H1 (cell line): Measurements from ENCODE around the gene MAP7D2. TPM values are rescaled to one million over a fixed set of nuclear protein-coding genes. Genes with fewer than 3 reads are reported as not detected.

Source experiments
- CHD1 ChIP-seq: IDR thresholded peaks from 2 replicates; pipeline ENCODE4 v1.6.1; 2012; ENCODE audit warnings: low read depth, low read length, improper control_type of control experiment
- NRF1 ChIP-seq: IDR thresholded peaks from 2 replicates; pipeline ENCODE4 v1.6.1; 2011; ENCODE audit warnings: mild to moderate bottlenecking, low read depth, low read length, improper control_type of control experiment
- RFX5 ChIP-seq: IDR thresholded peaks from 2 replicates; pipeline ENCODE4 v1.6.1; 2011; ENCODE audit warnings: low read depth, low read length, improper control_type of control experiment, borderline replicate concordance
- SP2 ChIP-seq: IDR thresholded peaks from 2 replicates; pipeline ENCODE4 v1.6.1; 2012; ENCODE audit warnings: mild to moderate bottlenecking, low read length, inconsistent platforms
- TAF1 ChIP-seq: IDR thresholded peaks from 2 replicates; pipeline ENCODE4 v1.6.1; 2011; ENCODE audit warnings: mild to moderate bottlenecking, low read depth, low read length
- TCF12 ChIP-seq: IDR thresholded peaks from 2 replicates; pipeline ENCODE4 v1.6.1; 2011; ENCODE audit warnings: low read depth, mild to moderate bottlenecking, low read length
- polyA plus RNA-seq, 7 experiments: library from polyadenylated mRNA; depleted of rRNA in 3 of 7; stranded (reverse) in 5 of 7; unstranded in 2 of 7; fragments of >200 nt in 5 of 7; fragments of 200-250 nt in 2 of 7; gene quantifications; 1 replicate in 5 of 7; 2 replicates in 1 of 7; 4 replicates in 1 of 7; pipeline versions ENCODE4 v1.2.1 to v1.2.3, GENCODE V29; 2011 to 2013; ENCODE audit warnings: missing spikeins in 2 of 7, mixed read lengths in 2 of 7
- total RNA-seq: library from RNA; stranded (reverse); fragmentation: NEBNext Ultra II Directional; extraction: Animal tissue kit (Norgen Biotek cat#: 25700); gene quantifications from 2 replicates; pipeline ENCODE4 v1.2.1, GENCODE V29; 2021
- TF ChIP-seq, protein P1 (sequence below): fragments of 300-600 bp; sonication (generic); IDR thresholded peaks from 2 replicates; pipeline ENCODE4 v1.7.1; 2012; ENCODE audit warnings: low read length, moderate library complexity, mild to moderate bottlenecking, inconsistent platforms; ENCODE audit not compliant: insufficient replicate concordance

MAP7D2 gene
- total and polyA plus RNA-seq, 2 of the 8 experiments (the other 6 are each of a cell fraction or from before 2014, with no cell fraction given): 0.65 to 0.83 TPM

GRCh38 chrX:20061855-20062254, 54.9 kb downstream of the MAP7D2 start (continued):
- TF ChIP-seq, protein P1, sequence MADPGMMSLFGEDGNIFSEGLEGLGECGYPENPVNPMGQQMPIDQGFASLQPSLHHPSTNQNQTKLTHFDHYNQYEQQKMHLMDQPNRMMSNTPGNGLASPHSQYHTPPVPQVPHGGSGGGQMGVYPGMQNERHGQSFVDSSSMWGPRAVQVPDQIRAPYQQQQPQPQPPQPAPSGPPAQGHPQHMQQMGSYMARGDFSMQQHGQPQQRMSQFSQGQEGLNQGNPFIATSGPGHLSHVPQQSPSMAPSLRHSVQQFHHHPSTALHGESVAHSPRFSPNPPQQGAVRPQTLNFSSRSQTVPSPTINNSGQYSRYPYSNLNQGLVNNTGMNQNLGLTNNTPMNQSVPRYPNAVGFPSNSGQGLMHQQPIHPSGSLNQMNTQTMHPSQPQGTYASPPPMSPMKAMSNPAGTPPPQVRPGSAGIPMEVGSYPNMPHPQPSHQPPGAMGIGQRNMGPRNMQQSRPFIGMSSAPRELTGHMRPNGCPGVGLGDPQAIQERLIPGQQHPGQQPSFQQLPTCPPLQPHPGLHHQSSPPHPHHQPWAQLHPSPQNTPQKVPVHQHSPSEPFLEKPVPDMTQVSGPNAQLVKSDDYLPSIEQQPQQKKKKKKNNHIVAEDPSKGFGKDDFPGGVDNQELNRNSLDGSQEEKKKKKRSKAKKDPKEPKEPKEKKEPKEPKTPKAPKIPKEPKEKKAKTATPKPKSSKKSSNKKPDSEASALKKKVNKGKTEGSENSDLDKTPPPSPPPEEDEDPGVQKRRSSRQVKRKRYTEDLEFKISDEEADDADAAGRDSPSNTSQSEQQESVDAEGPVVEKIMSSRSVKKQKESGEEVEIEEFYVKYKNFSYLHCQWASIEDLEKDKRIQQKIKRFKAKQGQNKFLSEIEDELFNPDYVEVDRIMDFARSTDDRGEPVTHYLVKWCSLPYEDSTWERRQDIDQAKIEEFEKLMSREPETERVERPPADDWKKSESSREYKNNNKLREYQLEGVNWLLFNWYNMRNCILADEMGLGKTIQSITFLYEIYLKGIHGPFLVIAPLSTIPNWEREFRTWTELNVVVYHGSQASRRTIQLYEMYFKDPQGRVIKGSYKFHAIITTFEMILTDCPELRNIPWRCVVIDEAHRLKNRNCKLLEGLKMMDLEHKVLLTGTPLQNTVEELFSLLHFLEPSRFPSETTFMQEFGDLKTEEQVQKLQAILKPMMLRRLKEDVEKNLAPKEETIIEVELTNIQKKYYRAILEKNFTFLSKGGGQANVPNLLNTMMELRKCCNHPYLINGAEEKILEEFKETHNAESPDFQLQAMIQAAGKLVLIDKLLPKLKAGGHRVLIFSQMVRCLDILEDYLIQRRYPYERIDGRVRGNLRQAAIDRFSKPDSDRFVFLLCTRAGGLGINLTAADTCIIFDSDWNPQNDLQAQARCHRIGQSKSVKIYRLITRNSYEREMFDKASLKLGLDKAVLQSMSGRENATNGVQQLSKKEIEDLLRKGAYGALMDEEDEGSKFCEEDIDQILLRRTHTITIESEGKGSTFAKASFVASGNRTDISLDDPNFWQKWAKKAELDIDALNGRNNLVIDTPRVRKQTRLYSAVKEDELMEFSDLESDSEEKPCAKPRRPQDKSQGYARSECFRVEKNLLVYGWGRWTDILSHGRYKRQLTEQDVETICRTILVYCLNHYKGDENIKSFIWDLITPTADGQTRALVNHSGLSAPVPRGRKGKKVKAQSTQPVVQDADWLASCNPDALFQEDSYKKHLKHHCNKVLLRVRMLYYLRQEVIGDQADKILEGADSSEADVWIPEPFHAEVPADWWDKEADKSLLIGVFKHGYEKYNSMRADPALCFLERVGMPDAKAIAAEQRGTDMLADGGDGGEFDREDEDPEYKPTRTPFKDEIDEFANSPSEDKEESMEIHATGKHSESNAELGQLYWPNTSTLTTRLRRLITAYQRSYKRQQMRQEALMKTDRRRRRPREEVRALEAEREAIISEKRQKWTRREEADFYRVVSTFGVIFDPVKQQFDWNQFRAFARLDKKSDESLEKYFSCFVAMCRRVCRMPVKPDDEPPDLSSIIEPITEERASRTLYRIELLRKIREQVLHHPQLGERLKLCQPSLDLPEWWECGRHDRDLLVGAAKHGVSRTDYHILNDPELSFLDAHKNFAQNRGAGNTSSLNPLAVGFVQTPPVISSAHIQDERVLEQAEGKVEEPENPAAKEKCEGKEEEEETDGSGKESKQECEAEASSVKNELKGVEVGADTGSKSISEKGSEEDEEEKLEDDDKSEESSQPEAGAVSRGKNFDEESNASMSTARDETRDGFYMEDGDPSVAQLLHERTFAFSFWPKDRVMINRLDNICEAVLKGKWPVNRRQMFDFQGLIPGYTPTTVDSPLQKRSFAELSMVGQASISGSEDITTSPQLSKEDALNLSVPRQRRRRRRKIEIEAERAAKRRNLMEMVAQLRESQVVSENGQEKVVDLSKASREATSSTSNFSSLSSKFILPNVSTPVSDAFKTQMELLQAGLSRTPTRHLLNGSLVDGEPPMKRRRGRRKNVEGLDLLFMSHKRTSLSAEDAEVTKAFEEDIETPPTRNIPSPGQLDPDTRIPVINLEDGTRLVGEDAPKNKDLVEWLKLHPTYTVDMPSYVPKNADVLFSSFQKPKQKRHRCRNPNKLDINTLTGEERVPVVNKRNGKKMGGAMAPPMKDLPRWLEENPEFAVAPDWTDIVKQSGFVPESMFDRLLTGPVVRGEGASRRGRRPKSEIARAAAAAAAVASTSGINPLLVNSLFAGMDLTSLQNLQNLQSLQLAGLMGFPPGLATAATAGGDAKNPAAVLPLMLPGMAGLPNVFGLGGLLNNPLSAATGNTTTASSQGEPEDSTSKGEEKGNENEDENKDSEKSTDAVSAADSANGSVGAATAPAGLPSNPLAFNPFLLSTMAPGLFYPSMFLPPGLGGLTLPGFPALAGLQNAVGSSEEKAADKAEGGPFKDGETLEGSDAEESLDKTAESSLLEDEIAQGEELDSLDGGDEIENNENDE: no peak
- TF ChIP-seq CHD1 (no peak), NRF1 (no peak), SP2 (no peak), RFX5 (no peak), TCF12 (no peak), TAF1 (no peak)
